ENCODE data around the gene SIRT5.

Gene SIRT5

DNA sequence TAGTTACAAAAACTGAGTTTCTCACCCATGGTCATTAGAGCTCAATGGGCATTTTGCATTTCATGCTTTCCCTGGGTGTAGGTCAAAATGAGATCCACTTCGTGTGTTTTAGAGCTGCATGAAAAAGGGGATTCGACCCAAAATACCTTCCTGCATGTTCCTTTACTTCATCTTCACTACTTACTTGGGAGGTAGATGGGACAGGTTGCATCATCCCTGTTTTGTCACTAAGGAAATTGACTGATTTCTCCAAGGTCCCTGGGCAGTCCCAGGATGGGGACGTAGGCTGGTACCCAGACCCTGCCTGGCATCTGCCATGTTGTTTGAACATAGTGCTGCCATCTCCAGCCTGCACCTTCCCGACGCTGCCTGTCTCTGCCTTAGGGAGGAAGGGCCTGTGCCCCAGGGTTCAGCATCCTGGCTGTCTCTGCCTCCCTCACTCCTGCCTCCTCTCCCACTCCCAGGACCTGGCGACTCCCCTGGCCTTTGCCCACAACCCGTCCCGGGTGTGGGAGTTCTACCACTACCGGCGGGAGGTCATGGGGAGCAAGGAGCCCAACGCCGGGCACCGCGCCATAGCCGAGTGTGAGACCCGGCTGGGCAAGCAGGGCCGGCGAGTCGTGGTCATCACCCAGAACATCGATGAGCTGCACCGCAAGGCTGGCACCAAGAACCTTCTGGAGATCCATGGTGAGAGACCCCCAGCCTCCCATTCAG is 17.0 kb downstream of the SIRT5 start:
- Histone ChIP-seq H3K4me3 (replicated peaks; ENCODE audit: insufficient read depth, low read length) (no peak overlapping the region), H3K27me3 (ENCODE audit: insufficient read depth, poor library complexity, severe bottlenecking) (no peaks in the 10 kb centered on the region), H3K27ac (replicated peaks) (no peak overlapping the region)
- TF ChIP-seq POLR2AphosphoS5 (IDR thresholded peaks at IDR 0.05; ENCODE audit: low read depth) (no peak), SPI1 (IDR thresholded peaks at IDR 0.05; ENCODE audit: borderline replicate concordance, low read depth) (no peak), GABPA (IDR thresholded peaks at IDR 0.05; ENCODE audit: low read depth) (no peak), REST (IDR thresholded peaks at IDR 0.05; ENCODE audit: insufficient replicate concordance, low read depth) (no peak), CTCF (IDR thresholded peaks at IDR 0.05; ENCODE audit: insufficient read depth, low read length) (no peak)
- no peak for DNase-seq (ENCODE audit: low read depth in 1 of 2, low spot score in 1 of 2)

- Histone ChIP-seq H3K27me3 (ENCODE audit: insufficient read depth, poor library complexity, severe bottlenecking) (no peaks in the 10 kb centered on the region), H3K27ac (replicated peaks) (no peak overlapping the region), H3K4me3 (replicated peaks; ENCODE audit: insufficient read depth, low read length) (no peak overlapping the region)
- no peak for TF ChIP-seq GABPA (IDR thresholded peaks at IDR 0.05; ENCODE audit: low read depth)
- TF ChIP-seq REST (IDR thresholded peaks at IDR 0.05; ENCODE audit: insufficient replicate concordance, low read depth), result no peak
- no peak for TF ChIP-seq CTCF (IDR thresholded peaks at IDR 0.05; ENCODE audit: insufficient read depth, low read length)
- TF ChIP-seq SPI1 (IDR thresholded peaks at IDR 0.05; ENCODE audit: borderline replicate concordance, low read depth), result no peak
- no peak for TF ChIP-seq POLR2AphosphoS5 (IDR thresholded peaks at IDR 0.05; ENCODE audit: low read depth)
- DNase-seq (ENCODE audit: low read depth in 1 of 2, low spot score in 1 of 2), result no peak
Measured at GRCh38 chr6:13593103-13593502, 18.7 kb downstream of the SIRT5 start.

- TF ChIP-seq CTCF (IDR thresholded peaks at IDR 0.05; ENCODE audit: insufficient read depth, low read length) (no peak), POLR2AphosphoS5 (IDR thresholded peaks at IDR 0.05; ENCODE audit: low read depth) (no peak), REST (IDR thresholded peaks at IDR 0.05; ENCODE audit: insufficient replicate concordance, low read depth) (no peak)
- no peak overlapping the region for H3K4me3 ChIP-seq (replicated peaks; ENCODE audit: insufficient read depth, low read length)
- no peak overlapping the region for H3K27ac ChIP-seq (replicated peaks)
- H3K27me3 ChIP-seq (ENCODE audit: insufficient read depth, poor library complexity, severe bottlenecking), result no peaks in the 10 kb centered on the region
- DNase-seq (ENCODE audit: low read depth in 1 of 2, low spot score in 1 of 2), result no peak
Measured at GRCh38 chr6:13593720-13594119, 19.3 kb downstream of the SIRT5 start.

Data from HL-60 (cell line).